ENCODE results near the gene RPN1. TPM values are rescaled to one million over a fixed set of nuclear protein-coding genes. Genes with fewer than 3 reads are reported as not detected.
"Not testable (repeated sequence)": the region's sequence is repeated elsewhere in the genome, so short reads cannot be mapped to it uniquely, and the experiment has no call there.

RPN1 gene
- total RNA-seq, 1 donor, result 661 TPM

- peak; percentile 10 for DNase-seq (ENCODE audit: low read depth)
- TF ChIP-seq CTCF (IDR thresholded peaks at IDR 0.05; ENCODE audit: insufficient read depth, low read depth, low read length), result peak; percentile 39
- no peak overlapping the region for H3K4me3 ChIP-seq (ENCODE audit: low read depth, low read length)
These were observed 59.7 kb downstream of the RPN1 start for GRCh38 chr3:128590948-128591347.

GRCh38 chr3:128589985-128590384, 60.6 kb downstream of the RPN1 start:
- not testable (repeated sequence) for DNase-seq (ENCODE audit: low read depth); H3K4me3 ChIP-seq (ENCODE audit: low read depth, low read length)

- no peak for DNase-seq (ENCODE audit: low read depth)
- no peak for TF ChIP-seq CTCF (IDR thresholded peaks at IDR 0.05; ENCODE audit: insufficient read depth, low read depth, low read length)
- no peak overlapping the region for H3K4me3 ChIP-seq (ENCODE audit: low read depth, low read length)
These were observed 62.5 kb downstream of the RPN1 start for GRCh38 chr3:128588147-128588546.

GRCh38 chr3:128587391-128587790, 63.2 kb downstream of the RPN1 start:
- no peak for TF ChIP-seq CTCF (IDR thresholded peaks at IDR 0.05; ENCODE audit: insufficient read depth, low read depth, low read length)
- no peak overlapping the region for H3K4me3 ChIP-seq (ENCODE audit: low read depth, low read length)
- no peak for DNase-seq (ENCODE audit: low read depth)

GRCh38 chr3:128586932-128587331, 63.7 kb downstream of the RPN1 start:
- not testable (repeated sequence) for DNase-seq (ENCODE audit: low read depth); H3K4me3 ChIP-seq (ENCODE audit: low read depth, low read length)

GRCh38 chr3:128586391-128586790, 64.2 kb downstream of the RPN1 start:
- not testable (repeated sequence) for DNase-seq (ENCODE audit: low read depth); H3K4me3 ChIP-seq (ENCODE audit: low read depth, low read length)

GRCh38 chr3:128585974-128586373, 64.6 kb downstream of the RPN1 start:
- no peak overlapping the region for H3K4me3 ChIP-seq (ENCODE audit: low read depth, low read length)
- DNase-seq (ENCODE audit: low read depth), result no peak
- no peak for TF ChIP-seq CTCF (IDR thresholded peaks at IDR 0.05; ENCODE audit: insufficient read depth, low read depth, low read length)

- no peak for DNase-seq (ENCODE audit: low read depth)
- no peak overlapping the region for H3K4me3 ChIP-seq (ENCODE audit: low read depth, low read length)
- TF ChIP-seq CTCF (IDR thresholded peaks at IDR 0.05; ENCODE audit: insufficient read depth, low read depth, low read length), result no peak
These were observed 65.4 kb downstream of the RPN1 start for GRCh38 chr3:128585189-128585588.
